ENCODE results near the gene HYAL2. TPM values are rescaled to one million over a fixed set of nuclear protein-coding genes. Genes with fewer than 3 reads are reported as not detected.
"Not testable (repeated sequence)": the region's sequence is repeated elsewhere in the genome, so short reads cannot be mapped to it uniquely, and the experiment has no call there.

The HYAL2 gene
- total RNA-seq, 4 donors from 2014 or later = 112 to 289 (median 166) TPM

DNA sequence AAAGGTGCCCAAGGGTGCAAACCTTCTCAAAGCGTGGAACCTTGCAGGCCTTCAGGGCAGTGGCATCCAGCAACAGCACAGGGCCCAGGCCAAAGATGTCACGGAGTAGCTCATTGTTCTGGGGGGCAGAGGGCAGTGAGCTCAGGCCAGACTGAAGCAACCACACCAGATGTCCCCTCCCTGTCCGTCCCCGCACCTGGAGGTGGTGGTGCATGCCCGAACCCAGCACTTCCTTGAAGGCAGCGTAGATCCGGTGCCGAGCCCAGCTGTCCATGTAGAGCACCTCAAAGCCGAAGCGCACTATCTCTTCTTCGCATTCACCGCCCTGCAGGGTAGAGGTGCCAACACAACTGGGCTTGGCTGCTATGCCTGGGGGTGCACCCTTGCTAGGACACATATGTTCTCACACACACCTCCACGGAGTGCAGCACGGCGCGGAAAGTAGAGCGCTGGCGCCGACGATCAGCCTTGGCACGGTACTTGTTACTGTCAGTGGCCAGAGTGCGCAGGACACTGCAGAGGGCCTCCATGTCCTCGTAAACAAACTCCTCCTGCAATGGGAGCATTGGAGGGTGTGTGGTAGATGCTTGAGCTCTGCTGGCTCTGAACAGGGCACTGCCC lies 34.0 kb downstream of the HYAL2 start:
- no peak for DNase-seq
- H3K4me1 ChIP-seq = peaks cover 0 to 9% of the 10 kb centered on the region in 2 donors
- H3K4me3 ChIP-seq = no peak overlapping the region
- H3K9me3 ChIP-seq = no peaks in the 10 kb centered on the region
- H3K27me3 ChIP-seq = no peaks in the 10 kb centered on the region
- intact Hi-C loops (cut with DNase I; ENCODE audit: low total_unique reads) = no loop called here
- no peak overlapping the region for H3K27ac ChIP-seq
- H3K36me3 ChIP-seq = no peaks in the 10 kb centered on the region
- TF ChIP-seq CTCF (IDR thresholded peaks at IDR 0.05) = no peak
- no peak for TF ChIP-seq POLR2A (IDR thresholded peaks at IDR 0.05)

DNA sequence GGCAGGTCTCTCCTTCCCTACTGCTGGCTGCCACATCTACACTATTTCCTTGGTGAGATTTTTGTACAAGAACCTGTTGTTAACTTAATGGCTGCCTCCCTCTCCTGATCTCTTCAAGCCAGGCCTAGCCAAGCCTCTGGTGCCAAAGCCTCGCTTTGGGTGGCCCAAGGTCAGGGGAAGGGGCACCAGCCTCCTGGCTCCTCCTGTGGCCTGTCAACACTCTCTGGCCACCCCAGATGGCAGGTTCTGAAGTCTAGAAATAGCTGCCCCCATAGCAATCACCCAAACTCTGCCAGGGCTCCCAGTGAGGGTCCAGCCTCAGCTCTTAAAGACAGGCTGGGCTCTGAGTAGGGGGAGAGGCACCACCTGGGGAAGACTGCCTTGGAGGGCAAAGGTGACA lies 35.3 kb downstream of the HYAL2 start:
- TF ChIP-seq CTCF (IDR thresholded peaks at IDR 0.05) = no peak
- TF ChIP-seq POLR2A (IDR thresholded peaks at IDR 0.05) = no peak
- no peak overlapping the region for H3K4me3 ChIP-seq
- peaks cover 0 to 9% of the 10 kb centered on the region in 2 donors for H3K4me1 ChIP-seq
- no peaks in the 10 kb centered on the region for H3K27me3 ChIP-seq
- DNase-seq = no peak
- H3K36me3 ChIP-seq = no peaks in the 10 kb centered on the region
- H3K27ac ChIP-seq = no peak overlapping the region
- intact Hi-C loops (cut with DNase I; ENCODE audit: low total_unique reads) = no loop called here
- H3K9me3 ChIP-seq = no peaks in the 10 kb centered on the region

DNA sequence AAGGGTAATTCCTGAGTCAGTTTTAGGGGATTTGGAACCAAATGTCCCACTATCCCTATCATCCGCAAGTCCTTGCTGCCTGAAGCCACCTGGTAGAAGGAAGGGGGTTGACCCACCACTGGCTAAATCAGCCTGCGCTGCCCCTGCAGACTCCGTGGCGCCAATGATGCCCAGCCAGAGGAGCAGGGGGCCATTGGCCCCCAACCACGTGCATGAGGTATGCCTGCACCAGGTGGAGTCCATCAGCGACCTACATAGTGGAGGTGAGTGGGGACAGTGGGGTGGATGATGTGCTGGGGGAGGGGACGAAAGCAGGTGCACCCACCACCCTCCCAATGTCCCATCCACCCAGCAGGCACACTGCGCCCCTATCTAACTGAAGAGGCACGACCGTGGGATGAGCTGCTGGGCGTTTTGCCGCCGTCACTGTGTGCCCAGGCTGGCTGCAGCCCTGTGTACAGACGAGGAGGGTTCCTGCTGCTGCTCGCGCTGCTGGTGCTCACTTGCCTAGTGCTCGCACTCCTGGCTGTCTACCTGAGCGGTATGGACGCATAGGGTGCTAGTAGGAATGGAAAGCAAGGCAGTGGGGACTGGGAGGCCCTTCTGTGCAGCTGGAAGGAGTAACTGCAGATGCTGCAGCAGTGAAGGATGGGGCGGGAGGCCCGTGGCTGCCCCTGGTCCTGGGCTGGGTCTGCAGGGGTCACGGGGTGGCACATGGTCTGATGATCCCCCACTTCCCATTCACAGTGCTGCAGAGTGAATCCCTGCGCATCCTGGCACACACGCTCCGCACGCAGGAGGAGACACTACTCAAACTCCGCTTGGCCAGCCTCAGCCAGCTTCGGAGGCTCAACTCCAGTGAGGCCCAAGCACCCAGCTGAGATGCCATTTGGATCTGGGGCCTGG lies 36.0 kb downstream of the HYAL2 start:
- intact Hi-C loops (cut with DNase I; ENCODE audit: low total_unique reads) = no loop called here
- no peak overlapping the region for H3K4me3 ChIP-seq
- no peak for DNase-seq
- H3K27me3 ChIP-seq = no peaks in the 10 kb centered on the region
- H3K4me1 ChIP-seq = peaks cover 0 to 7% of the 10 kb centered on the region in 2 donors
- TF ChIP-seq CTCF (IDR thresholded peaks at IDR 0.05) (no peak), POLR2A (IDR thresholded peaks at IDR 0.05) (no peak)
- no peak overlapping the region for H3K27ac ChIP-seq
- no peaks in the 10 kb centered on the region for H3K36me3 ChIP-seq
- no peaks in the 10 kb centered on the region for H3K9me3 ChIP-seq

- H3K9me3 ChIP-seq; intact Hi-C loops (cut with DNase I; ENCODE audit: low total_unique reads); H3K4me1 ChIP-seq; H3K27ac ChIP-seq; H3K27me3 ChIP-seq; DNase-seq; H3K4me3 ChIP-seq; H3K36me3 ChIP-seq: not testable (repeated sequence)
Measured at GRCh38 chr3:50284121-50284520, 38.4 kb downstream of the HYAL2 start.

DNA sequence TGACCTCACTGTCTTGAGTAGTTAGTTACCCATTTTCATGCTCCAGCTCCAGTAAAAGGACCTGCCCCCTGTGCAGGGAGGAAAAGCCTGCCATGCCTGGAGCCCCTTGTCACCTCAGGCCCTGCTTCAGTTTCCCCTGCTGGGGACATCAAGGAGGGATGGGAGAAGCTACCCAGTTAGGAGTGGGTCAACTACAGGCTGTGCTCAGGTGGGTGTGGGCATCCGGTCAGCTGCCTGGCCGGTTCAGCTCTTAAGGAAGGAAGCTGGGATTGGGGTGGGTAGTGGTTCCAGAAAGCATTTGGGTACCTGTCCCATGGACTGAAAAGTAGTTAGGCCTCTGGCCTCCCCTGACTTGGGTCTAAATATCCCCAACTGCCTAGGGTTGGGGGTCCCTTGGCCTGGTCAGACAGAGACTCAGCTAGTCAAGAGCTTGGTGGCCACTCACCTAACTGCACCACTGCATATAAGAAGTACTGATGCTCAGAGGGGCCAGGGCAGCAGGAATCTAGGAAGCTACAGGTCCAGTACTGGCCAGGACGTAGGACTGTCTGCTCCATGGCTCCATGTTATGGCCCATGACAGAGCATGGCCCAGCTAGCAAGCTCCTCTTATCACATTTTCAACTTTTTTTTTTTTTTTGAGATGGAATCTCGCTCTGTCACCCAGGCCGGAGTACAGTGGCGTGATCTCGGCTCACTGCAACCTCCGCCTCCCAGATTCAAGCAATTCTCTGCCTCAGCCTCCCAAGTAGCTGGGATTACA lies 43.1 kb downstream of the HYAL2 start:
- no peaks in the 10 kb centered on the region for H3K9me3 ChIP-seq
- intact Hi-C loops (cut with DNase I; ENCODE audit: low total_unique reads) = loop anchor here (5.0 kb wide), 1 partner anchor 87 kb away; the partner anchor contains the start of gene GNAT1
- TF ChIP-seq POLR2A (IDR thresholded peaks at IDR 0.05) (no peak), CTCF (IDR thresholded peaks at IDR 0.05) (no peak)
- H3K4me1 ChIP-seq = peaks cover 0 to 6% of the 10 kb centered on the region in 2 donors
- no peak for DNase-seq
- no peak overlapping the region for H3K4me3 ChIP-seq
- no peaks in the 10 kb centered on the region for H3K27me3 ChIP-seq
- H3K36me3 ChIP-seq = no peaks in the 10 kb centered on the region
- H3K27ac ChIP-seq = peak overlapping the region; percentile 16 to 33

All from uterus (tissue), 4 donors.